CMK (cell line): ENCODE data around the gene DLL1.

Source experiments
- DNase-seq: peaks from one replicate; pipeline ENCODE4 v3.0.0-alpha.2; 2010; ENCODE audit warnings: low read depth

Gene DLL1

GRCh38 chr6:170250981-170251775, 39.7 kb downstream of the DLL1 start:
- no peak for DNase-seq

GRCh38 chr6:170250455-170250854, 40.4 kb downstream of the DLL1 start:
- no peak for DNase-seq

GRCh38 chr6:170249817-170250216, 41.1 kb downstream of the DLL1 start:
- no peak for DNase-seq

- DNase-seq: no peak
Measured at GRCh38 chr6:170248861-170249600, 41.8 kb downstream of the DLL1 start.

GRCh38 chr6:170248111-170248805, 42.6 kb downstream of the DLL1 start:
- no peak for DNase-seq

- DNase-seq: no peak
Measured at GRCh38 chr6:170247178-170247701, 43.6 kb downstream of the DLL1 start.

- no peak for DNase-seq
Measured at GRCh38 chr6:170245475-170245992, 45.3 kb downstream of the DLL1 start.

- no peak for DNase-seq
Measured at GRCh38 chr6:170244721-170245474, 46.0 kb downstream of the DLL1 start.

GRCh38 chr6:170243791-170244291, 47.0 kb downstream of the DLL1 start:
- no peak for DNase-seq

- DNase-seq: no peak
Measured at GRCh38 chr6:170243386-170243785, 47.5 kb downstream of the DLL1 start.

GRCh38 chr6:170238741-170239565, 51.9 kb downstream of the DLL1 start:
- no peak for DNase-seq

- DNase-seq: no peak
Measured at GRCh38 chr6:170237999-170238740, 52.7 kb downstream of the DLL1 start.

GRCh38 chr6:170236131-170236836, 54.6 kb downstream of the DLL1 start:
- DNase-seq: no peak

- no peak for DNase-seq
Measured at GRCh38 chr6:170235391-170236125, 55.3 kb downstream of the DLL1 start.

- DNase-seq: no peak
Measured at GRCh38 chr6:170234419-170234818, 56.5 kb downstream of the DLL1 start.

- no peak for DNase-seq
Measured at GRCh38 chr6:170233286-170234205, 57.3 kb downstream of the DLL1 start.
